CD4-positive, alpha-beta T cell treated with Interleukin-21 for 1 hour (primary cell): ENCODE measurements around the gene PPT1.
"Not testable (repeated sequence)": the region's sequence is repeated elsewhere in the genome, so short reads cannot be mapped to it uniquely, and the experiment has no call there.

Experiments
- DNase-seq: peaks from one replicate; pipeline ENCODE4 v3.0.0-alpha.2; 2020

The PPT1 gene

DNA sequence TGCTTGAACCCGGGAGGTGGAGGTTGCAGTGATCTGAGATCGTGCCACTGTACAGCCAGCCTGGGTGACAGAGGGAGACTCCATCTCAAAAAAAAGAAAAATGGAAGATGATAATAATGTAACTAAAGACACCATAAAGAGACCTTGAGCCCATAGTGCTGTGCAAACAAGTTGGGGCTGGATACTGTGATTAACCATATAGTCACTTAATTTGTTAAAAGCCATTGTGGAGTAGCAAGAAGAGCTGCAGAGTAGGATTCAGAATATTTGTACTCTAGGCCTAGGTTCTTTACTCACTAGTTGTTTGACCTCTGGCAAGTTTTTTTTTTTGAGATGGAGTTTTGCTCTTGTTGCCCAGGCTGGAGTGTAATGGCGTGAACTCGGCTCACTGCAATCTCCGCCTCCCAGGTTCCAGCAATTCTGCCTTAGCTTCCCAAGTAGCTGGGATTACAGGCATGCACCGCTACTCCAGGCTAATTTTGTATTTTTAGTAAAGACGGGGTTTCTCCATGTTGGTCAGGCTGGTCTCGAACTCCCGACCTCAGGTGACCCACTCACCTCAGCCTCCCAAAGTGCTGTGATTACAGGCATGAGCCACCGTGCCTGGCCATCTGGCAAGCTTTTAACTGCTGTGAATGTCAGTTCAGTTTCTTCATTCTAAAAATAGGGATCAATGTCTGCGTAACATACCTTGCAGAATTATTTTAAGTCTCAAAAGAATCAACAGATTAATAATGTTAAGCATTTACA, 43.7 kb downstream of the PPT1 start:
- DNase-seq: no peak

DNA sequence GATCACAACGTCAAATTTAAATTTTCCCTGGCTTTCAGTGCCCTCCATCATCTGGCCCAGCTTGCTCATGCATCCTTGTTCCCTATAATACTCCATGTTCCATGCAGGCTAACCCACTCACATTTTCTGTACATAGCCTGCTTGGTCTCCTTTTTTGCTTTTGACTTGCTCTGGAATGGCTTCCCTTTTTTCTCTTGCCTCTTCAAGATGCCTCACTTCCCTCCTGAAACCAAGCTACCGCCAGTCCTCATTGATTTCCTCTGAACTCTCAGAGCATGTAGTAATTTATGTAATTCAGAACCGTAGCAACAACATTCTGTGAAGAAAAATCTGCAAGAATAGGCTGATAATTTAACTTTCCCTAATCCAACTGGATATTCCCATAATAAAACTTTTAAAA, 46.2 kb downstream of the PPT1 start:
- no peak for DNase-seq

DNA sequence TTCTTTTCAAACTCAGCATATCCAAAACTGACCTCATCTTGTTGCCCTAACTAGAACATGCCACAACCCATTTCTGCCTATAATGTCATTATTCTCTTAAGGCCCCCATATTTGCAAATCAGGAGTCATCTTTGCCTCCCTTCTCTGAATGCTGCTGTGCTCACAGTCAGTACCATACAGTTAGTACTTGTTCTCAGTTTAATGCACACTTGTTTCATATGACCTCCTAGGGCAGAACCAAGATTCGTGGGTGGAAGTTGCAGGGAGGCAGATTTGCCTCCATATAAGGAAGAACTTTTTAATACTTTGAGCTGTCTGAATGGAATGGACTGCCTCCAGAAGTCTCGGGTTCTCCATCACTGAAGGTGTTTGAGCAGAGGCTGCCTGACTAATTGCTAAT, 47.3 kb downstream of the PPT1 start:
- DNase-seq: no peak

DNA sequence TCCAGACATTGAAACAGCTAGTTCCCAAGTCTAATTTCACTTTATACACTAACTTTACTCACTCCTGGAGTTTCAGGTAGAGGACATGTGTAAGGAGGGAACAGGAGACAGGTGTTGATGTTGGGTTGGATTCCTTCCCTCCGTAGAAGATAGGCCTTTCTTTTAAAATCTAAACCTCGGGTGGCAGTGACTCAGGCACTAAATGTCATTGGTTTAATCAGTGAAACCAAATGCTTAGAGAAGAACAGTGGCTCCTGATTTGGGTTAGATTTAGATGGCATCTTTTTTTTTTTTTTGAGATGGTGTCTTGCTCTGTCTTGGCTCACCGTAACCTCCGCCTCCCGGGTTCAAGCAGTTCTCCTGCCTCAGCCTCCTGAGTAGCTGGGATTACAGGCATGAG, 49.3 kb downstream of the PPT1 start:
- no peak for DNase-seq

DNA sequence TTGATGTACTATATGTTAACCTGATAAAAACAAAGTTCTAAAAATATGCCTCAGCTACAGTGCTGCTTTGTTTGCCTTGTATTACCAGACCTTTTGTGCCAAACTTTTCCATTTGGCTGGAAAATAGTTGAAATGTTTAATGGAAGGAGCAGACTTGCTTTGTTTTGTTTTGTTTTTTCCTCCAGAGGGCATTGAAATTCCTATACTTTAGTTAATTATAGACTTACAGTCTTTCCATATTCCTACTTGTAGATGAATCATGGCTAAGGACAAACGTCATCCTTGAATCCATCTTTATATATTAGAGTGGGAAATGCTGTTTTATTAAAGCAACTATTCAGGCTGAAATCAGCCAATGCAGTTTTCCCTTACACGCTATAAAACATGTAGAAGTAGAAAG, 49.8 kb downstream of the PPT1 start:
- no peak for DNase-seq

DNA sequence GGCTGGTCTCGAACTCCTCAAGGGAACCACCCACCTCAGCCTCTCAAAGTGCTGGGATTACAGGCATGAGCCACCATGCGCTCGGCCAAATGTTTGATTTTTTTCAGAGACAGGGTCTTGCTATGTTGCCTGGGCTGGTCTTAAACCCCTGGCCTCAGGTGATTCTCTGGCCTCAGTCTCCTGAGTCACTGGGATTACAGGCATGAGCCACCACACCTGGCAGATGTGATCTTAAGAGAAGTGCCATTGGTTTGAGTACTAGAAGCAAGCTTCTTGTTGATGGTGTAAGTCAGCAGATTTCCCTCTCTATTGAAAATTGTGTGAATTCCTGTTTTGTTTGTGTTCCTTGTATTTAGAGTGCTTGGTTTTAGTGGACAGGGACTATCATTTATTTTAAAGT, 51.3 kb downstream of the PPT1 start:
- DNase-seq: no peak

DNA sequence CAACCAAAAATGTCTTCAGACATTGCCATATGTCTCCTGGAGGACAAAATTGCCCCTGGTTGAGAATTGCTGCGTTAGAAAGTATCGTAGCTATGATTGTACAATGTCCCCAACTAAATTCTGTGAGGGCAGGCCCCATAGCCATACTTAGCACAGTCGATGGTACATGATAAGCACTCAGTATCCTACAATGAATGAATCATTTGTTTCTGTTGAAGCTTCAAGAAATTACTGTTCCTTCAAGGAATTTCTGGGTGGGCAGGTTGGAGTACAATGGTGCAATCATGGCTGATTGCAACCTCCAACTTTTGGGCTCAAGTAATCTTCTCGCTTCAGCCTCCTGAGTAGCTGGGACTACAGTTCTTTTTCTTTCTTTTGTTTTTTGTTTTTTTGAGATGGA, 51.9 kb downstream of the PPT1 start:
- DNase-seq: no peak

DNA sequence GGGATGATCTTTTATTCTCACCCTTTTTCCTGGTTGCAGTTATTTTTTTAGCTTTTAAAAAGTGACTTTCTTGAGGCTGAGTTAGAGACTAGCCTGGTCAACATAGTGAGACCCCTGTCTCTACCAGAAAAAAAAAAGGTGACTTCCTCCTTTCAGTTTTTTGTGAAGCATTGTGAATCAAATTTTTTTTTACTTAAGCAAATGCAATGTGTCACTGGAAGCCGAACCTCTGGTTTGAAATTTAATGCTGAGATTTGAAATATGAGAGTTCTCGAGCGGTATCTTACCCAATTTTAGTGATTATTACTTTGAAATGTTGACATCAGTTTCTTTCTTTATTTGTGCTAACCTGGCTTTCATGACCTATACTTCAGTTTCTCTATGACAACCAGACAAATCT, 52.9 kb downstream of the PPT1 start:
- no peak for DNase-seq

DNA sequence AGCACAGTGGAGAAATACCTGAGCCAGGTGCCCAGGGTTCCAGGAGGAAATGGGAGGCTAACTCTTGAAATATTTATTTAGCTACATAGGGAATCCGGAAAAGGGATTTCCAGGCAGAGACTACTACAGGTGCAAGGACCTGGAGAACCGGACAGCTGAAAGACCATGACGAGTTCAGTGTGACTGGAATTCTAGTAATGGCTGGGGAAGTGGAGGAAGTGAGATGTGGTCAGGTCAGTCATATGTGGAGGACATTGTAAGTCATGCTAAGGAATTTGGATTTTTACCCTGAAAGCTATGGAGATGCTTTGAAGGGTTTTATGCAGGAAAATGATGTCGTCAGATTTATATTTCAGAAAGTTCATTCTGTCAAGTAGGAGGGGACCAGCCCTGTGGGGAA, 54.7 kb downstream of the PPT1 start:
- no peak for DNase-seq

DNA sequence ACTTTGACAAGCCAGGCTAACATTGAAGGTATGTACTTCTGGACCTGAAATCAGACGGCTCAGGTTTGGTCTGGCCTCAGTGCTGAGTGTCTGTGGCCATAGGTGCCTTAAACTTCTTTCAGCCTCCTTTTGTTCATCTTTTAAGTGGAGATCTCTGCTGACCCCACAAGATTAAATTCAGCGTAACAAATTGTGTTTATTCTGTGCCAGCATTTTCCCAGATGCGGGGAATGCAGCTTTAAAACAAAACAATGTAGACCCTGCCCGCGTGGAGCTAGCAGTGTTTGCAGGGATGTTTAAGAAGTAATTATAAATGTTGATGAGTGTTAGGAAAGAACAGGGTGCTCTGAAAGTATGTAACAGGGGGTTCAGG, 55.6 kb downstream of the PPT1 start:
- no peak for DNase-seq

DNA sequence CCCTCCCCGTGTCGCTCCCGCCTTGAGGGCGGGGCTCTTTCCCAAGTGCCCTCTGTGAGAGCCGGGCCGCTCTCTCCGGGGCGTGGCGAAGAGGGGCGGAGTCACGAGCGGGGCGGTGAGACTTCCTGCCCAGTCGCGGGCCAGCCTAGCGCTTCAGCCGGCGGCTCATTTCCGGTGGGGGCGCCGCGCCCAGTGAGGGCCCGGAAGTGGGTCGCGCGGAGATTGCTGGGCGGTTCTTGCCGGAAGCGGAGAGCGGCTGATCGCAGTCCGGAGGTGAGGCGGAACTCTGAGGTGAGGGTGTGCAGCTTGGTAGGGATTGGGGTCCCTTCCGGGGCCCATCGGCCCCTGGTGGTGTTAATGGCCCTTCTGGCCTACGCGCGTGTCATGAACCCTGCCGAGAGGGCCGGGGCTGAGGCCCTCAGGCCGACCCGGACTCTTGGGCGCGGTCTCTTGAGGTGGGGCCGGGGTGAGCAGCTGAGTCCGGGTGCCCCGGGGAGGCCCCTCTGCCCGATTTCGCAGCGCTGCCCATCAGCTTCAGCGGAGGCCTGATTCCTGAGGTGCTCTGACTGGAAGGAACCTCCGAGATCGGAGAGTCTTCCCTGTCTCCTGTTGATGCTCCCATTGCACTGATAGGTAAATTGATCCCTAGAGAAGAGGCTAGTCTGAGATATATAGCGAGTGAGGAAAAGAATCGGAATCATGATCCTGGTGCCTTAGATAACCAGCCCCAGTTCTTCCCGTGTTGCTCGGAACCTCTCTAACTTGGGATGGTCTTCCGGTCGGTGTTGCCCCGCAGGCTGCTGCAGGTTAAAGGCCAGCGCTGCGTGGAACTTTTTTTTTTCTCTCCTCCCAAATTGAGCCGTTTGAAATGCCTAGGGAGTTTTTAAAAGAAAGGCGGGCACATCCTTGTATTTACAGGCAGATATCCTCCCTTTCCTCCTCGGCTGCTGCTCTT, 56.3 kb downstream of the PPT1 start, which contains the start of gene CAP1:
CAP1 (plus strand) TSS at position 219 of the 955 bp plus-strand sequence. CDS start 18,618 bp downstream, outside the sequence.
- DNase-seq: peak; percentile 100

DNA sequence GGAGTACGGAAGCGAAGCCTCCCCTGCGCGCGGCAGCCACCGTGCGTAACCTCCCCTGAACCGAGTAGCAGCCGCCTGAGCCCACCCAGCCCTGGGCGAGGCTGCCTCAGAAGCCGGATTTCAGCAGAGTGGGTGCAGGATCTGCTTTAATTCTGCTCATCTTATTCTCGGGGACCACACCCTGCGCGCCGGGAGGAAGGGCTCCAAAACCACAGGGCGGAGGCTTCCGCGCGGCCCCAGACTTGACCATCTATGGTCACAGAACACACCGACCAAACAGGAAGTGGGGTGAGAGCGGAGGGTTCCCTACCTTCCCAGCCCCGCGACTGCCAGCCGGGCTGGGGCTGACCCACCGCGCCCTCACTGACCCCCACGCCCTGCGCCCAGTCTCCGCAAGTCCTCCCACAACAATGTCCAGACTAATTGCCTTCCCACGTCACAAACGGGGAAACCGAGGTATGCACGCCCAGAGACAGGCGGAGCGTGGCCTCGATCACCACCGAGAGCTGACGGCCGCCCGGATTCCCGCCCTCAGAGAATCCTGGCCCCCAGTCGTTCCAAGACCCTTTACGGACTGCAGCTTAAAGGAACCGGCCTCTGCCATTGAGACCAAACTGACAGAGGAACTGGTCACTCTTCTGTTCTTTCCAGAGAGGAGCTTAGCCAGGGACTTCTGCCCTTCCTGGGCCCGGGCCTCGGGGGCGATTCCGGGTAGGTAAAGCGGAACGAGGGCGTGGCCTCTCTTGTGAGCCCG, 57.1 kb downstream of the PPT1 start:
- DNase-seq: peak; percentile 84

DNA sequence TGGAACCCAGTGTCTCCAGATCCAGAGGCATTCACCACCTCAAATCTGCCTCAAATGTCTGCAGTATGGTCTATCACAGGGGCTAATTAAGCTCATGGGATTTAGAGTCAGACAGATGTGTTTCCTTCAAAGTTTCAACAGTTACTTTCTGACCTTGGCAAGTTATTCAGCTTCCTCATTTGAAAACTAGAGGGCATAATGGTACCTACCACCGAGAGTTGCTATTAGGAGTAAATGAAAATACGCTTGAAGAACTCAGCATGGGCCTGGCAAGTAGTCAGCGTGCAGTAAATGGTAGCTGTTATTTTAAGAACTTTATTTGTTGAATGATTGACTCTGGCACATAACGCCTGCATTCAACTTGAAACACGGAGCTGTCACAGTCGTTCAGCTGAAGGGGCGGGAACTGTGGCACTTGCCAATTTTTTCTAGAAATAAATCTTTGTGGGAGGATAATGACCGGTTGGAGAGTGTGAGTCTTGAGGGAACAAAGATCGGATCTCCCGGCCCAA, 57.8 kb downstream of the PPT1 start:
- peak; percentile 58 for DNase-seq

DNA sequence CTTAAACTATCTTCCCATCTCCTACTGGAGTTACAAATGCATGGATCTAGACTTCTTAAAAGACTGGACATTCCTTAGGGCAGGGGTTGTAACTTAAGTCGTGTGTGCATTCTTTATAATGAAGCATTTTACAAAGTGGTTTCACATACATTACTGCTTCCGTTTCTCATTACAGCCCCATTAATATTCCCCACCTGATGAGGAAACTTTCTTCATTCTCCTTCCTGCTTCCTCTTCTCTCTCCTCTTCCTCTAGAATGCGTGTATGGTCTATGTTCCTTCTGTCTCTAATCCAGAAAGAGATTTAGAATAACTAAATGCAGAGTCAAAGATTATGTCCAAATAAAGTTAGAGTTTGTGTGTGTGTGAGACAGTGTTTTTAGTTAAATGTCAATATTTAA, 58.4 kb downstream of the PPT1 start:
- DNase-seq: no peak

DNA sequence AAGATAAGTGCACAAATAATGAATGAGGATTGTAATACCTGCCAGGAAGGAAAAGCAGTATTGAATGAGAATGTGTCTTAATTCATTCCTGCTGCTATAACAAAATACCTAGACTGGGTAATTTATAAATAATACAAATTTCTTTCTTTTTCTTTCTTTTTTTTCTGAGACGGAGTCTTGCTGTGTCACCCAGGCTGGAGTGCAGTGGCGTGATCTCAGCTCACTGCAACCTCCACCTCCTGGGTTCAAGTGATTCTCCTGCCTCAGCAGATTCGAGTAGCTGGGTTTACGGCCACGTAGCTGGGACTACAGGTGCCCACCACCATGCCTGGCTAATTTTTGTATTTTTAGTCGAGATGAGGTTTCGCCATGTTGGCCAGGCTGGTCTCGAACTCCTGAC, 59.8 kb downstream of the PPT1 start:
- not testable (repeated sequence) for DNase-seq

DNA sequence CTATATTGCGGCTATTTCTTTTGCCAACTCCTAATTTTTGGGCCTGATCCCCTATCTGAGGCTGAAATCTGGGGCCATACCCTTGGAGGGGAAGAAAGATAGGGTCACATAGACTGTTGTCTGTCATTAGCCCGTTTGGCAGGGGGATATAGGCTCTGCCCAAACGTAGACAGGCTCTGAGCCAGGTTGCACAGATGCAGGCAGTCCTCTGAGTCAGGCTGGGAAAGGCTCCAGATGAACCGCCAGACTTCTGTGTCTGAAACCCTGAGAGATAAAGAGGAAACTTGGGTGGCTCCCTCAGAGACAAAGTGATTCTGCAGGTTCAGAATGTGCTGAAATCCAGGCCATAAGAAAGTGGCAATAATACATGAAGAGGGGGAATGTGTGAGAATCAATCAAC, 60.5 kb downstream of the PPT1 start:
- no peak for DNase-seq

DNA sequence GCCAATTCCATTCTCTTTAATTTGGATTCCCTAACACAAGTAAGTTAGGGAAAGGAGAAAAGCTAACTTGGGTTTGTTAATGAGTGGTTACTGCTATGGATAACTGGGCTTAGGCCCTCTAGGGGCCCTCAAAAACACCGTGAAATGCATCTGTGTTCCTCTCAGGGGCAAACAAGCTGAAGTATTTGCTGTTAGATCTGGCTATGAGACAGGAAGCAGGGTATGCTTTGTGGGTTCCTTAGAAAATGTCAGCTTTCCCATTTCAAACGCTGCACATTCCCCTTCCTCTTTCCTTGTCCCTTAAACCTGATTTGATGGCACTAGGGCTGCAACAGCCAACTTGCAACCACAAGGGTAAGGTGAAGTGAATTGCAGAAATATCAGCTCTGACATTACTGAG, 62.2 kb downstream of the PPT1 start:
- DNase-seq: no peak

DNA sequence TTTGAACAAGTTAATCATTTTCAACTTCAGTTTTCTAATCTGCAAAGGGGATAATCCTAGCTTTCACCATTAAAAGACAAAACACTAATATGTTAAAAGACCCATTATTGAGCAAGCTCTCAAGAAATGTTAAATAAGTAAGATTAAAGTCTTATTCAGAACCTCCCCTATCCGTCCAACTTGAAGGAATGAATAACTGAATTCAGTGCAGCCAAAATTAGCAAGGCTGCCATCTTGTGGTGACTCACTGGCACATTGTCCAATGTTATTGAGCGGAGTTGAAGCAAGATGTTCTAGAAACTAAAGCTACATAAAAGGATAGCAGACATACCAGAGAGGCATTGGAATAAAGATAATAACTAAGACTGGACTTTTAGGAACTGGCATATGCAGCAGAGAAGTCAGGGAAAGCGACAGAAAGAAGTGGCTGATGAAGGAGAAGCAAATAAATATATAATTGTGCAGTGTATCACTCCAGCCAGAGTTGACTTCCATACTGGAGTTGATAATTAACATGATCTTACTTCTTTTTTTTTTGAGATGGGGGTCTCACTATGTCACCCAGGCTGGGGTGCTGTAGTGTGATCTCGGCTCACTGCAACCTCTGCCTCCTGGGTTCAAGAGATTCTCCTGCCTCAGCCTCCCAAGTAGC, 64.7 kb downstream of the PPT1 start:
- DNase-seq: peak; percentile 71

DNA sequence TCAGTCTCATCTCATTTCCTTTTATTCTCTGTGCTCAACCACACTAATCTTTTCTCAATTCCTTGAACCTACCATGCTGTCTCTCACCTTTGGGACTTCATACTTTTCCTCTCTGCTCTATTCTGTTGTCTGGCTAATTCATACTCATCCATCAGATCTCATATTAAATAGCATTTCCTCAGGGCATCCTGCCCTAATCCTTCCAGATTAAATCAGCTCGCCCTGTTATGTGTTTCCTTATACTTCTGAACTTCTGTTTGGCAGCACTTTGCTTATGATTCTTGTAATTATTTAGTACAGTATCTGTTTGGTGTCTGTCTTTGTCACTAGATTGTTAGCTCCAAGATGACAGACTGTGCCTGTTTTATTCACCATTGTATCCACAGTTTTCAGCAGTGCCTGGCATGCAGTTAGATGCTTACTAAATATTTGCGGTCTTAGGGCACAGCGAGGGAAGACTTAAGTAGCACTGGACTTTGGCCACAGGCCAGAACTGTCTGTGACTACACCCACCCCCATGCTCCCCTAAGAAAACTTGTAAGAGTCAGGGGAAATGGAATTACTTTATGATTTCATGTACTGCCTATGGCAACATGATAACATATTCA, 66.4 kb downstream of the PPT1 start:
- no peak for DNase-seq

DNA sequence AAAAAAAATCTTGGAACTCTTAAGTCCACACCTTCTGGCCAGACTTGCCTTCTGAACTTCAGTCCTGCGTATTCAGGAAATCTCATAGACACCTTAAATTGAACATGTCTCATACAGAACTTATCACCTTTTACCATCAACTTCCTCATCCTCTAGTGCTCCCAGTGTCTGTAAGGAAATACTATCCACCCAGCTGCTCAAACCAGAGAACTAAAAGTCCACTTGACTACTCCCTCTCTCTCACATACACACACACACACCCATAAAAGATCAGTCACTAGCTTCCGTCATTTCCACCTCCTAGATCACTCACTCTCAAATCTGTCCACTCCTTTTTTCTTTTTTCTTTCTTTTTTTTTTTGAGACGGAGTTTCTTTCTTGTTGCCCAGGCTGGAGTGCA, 67.4 kb downstream of the PPT1 start:
- no peak for DNase-seq

DNA sequence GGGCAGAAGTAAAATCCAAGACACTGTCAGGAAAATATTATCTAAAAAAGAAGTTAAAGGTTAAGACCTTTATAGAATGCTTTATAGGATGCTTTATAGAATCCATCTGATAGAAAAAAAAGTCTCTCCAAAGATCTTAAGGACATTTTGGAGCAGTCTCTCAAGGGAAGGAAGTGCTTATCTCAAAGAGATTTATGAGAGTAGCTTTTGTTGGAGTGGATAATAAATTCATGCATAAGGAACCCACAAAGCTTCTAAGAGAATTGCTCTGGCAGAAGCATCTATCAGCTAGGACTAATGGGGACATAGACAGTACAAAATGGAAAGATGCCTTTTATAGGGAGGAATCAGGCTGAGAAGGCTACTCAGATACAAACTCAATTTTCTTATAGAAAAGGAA, 69.4 kb downstream of the PPT1 start:
- no peak for DNase-seq

DNA sequence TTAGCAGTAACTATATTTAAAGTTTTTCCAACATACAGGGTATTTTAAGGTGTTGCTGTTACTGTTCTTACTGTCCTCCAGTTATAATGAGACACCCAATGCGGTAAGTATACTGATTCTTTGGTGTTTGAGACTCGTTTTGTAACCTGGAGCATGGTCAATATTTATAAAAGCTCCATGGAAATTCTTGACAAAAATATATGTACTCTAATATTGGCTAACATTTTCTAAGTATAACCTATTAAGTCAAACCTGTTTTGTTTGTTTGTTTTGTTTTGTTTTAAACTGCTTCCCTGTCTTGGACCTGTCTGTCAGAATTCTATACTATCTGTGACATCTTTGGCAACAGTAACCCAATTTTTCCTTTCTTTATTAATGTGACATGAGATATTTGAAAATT, 72.4 kb downstream of the PPT1 start:
- DNase-seq: no peak
